ENCODE results near the gene AGFG2. TPM values are rescaled to one million over a fixed set of nuclear protein-coding genes. Genes with fewer than 3 reads are reported as not detected.

AGFG2 gene
- total and polyA plus RNA-seq, 2 of the 13 experiments (the other 11 are each of a cell fraction or from before 2014, with no cell fraction given), result 125 to 132 TPM

DNA sequence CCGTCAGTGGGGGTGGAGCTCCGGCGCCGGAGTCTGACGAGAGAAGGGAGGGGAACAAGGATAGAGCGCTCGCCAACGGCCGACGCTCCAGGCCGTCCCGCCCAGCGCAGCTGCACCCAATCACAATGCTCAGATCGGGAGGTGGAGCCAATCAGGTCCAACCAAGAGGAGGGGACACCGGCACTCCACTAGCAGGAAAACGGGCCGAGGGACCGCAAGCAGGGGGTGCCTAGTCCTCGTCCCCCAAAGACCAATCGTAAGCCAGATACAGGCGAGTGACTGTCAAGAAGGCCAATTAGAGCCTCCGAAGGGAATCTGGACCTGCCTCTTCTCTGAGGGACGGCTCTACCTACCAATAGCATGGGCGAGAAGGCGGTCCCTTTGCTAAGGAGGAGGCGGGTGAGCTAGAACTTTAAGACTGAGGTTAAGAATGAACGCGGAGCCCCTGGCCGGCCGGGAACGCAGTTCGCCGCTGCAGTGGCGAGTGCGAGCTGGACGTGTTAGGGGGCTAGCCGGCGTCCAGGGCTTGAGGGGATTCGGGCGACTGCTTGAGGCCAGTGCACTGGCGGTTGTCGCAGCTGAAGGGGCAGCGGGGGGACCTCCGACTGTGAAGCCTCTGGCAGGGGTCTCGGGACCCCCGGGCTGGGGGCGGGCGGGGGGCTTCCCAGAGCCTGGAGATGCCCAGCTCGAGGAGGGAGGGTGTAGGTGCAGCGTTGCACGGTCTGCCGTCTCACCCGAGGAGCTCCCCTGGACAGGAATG, 47.4 kb downstream of the AGFG2 start, which contains the start of gene FBXO24 (continued):
- TF ChIP-seq, protein P1, sequence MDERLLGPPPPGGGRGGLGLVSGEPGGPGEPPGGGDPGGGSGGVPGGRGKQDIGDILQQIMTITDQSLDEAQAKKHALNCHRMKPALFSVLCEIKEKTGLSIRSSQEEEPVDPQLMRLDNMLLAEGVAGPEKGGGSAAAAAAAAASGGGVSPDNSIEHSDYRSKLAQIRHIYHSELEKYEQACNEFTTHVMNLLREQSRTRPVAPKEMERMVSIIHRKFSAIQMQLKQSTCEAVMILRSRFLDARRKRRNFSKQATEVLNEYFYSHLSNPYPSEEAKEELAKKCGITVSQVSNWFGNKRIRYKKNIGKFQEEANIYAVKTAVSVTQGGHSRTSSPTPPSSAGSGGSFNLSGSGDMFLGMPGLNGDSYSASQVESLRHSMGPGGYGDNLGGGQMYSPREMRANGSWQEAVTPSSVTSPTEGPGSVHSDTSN (CRISPR knock-in tag; IDR thresholded peaks at IDR 0.05), result peak; percentile 100
- no peak for TF ChIP-seq FOXA1 (IDR thresholded peaks at IDR 0.05)
- no peak for TF ChIP-seq FOXA1 (CRISPR knock-in tag; IDR thresholded peaks at IDR 0.05)
- no peak for TF ChIP-seq ZNF296 (CRISPR knock-in tag; conservative IDR thresholded peaks at IDR 0.05)
- no peak for TF ChIP-seq NR2F2 (IDR thresholded peaks at IDR 0.05; ENCODE audit: borderline replicate concordance, low read depth)
- no peak for TF ChIP-seq ZNF44 (CRISPR knock-in tag; IDR thresholded peaks at IDR 0.05)
- TF ChIP-seq AGO1 (IDR thresholded peaks at IDR 0.05; ENCODE audit: low read depth, low read length, poor library complexity, severe bottlenecking), result no peak
- TF ChIP-seq PRMT3 (CRISPR knock-in tag; IDR thresholded peaks at IDR 0.05; ENCODE audit: borderline replicate concordance, low read depth), result no peak
- TF ChIP-seq GATA4 (IDR thresholded peaks at IDR 0.05; ENCODE audit: borderline replicate concordance, low read depth), result no peak
- TF ChIP-seq ATM (IDR thresholded peaks at IDR 0.05; ENCODE audit: borderline replicate concordance), result no peak
- no peak for TF ChIP-seq NR2F1 (CRISPR knock-in tag; IDR thresholded peaks at IDR 0.05)
- TF ChIP-seq NFIC (IDR thresholded peaks at IDR 0.05; ENCODE audit: low read length), result no peak
- TF ChIP-seq ASH2L (IDR thresholded peaks at IDR 0.05; ENCODE audit: insufficient read length, low read depth, low read length), result peak; percentile 40
- no peak for TF ChIP-seq KDM5B (CRISPR knock-in tag; IDR thresholded peaks at IDR 0.05; ENCODE audit: borderline replicate concordance)
- no peak for TF ChIP-seq ZSCAN20 (CRISPR knock-in tag; IDR thresholded peaks at IDR 0.05; ENCODE audit: borderline replicate concordance)
- TF ChIP-seq, protein P2, sequence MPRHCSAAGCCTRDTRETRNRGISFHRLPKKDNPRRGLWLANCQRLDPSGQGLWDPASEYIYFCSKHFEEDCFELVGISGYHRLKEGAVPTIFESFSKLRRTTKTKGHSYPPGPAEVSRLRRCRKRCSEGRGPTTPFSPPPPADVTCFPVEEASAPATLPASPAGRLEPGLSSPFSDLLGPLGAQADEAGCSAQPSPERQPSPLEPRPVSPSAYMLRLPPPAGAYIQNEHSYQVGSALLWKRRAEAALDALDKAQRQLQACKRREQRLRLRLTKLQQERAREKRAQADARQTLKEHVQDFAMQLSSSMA (CRISPR knock-in tag; IDR thresholded peaks at IDR 0.05), result no peak
- peak; percentile 14; the same call in 1 of the 2 replicates for TF ChIP-seq KDM2A (CRISPR knock-in tag; IDR thresholded peaks at IDR 0.05; ENCODE audit: borderline replicate concordance, low read depth)
- no peak for TF ChIP-seq NCOR1 (IDR thresholded peaks at IDR 0.05; ENCODE audit: borderline replicate concordance, low read length)
- TF ChIP-seq ZNF703 (CRISPR knock-in tag; IDR thresholded peaks at IDR 0.05; ENCODE audit: borderline replicate concordance), result no peak
- TF ChIP-seq MTA1 (CRISPR knock-in tag; IDR thresholded peaks at IDR 0.05; ENCODE audit: borderline replicate concordance), result no peak
- peak; percentile 18; the same call in 1 of the 2 replicates for TF ChIP-seq ARID4A (CRISPR knock-in tag; IDR thresholded peaks at IDR 0.05; ENCODE audit: borderline replicate concordance)
- TF ChIP-seq, protein P3, sequence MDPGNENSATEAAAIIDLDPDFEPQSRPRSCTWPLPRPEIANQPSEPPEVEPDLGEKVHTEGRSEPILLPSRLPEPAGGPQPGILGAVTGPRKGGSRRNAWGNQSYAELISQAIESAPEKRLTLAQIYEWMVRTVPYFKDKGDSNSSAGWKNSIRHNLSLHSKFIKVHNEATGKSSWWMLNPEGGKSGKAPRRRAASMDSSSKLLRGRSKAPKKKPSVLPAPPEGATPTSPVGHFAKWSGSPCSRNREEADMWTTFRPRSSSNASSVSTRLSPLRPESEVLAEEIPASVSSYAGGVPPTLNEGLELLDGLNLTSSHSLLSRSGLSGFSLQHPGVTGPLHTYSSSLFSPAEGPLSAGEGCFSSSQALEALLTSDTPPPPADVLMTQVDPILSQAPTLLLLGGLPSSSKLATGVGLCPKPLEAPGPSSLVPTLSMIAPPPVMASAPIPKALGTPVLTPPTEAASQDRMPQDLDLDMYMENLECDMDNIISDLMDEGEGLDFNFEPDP (CRISPR knock-in tag; conservative IDR thresholded peaks at IDR 0.05), result no peak
